Keratinocyte (primary cell): Measurements from ENCODE around the gene TRIP13. TPM values are rescaled to one million over a fixed set of nuclear protein-coding genes. Genes with fewer than 3 reads are reported as not detected.

Experiments
- DNase-seq: peaks from one replicate; pipeline ENCODE4 v3.0.0-alpha.2; 2011; ENCODE audit warnings: low read depth, missing footprints, low spot score
- FAIRE-seq: peaks from 2 replicates; lab custom pipeline; 2011; peaks lifted over from hg19 to GRCh38; lab: Jason Lieb, UNC
- H2AFZ ChIP-seq: 2 replicates; pipeline ENCODE4 v1.6.0; 2012; ENCODE audit warnings: low read length, control low read depth, inconsistent platforms; ENCODE audit not compliant: control insufficient read depth
- H3K27ac ChIP-seq: 2 replicates; pipeline ENCODE4 v1.5.1; 2011; ENCODE audit warnings: low read length; ENCODE audit not compliant: control insufficient read depth, insufficient read depth
- H3K27me3 ChIP-seq: 3 replicates; pipeline ENCODE4 v1.6.0; 2011; ENCODE audit warnings: low read length; ENCODE audit not compliant: control insufficient read depth, insufficient read depth; ENCODE audit errors: extremely low read depth
- H3K36me3 ChIP-seq, 2 experiments: 2 replicates in 1 of 2; 3 replicates in 1 of 2; pipeline ENCODE4 v1.5.1; 2011; ENCODE audit warnings: low read length in 2 of 2, mild to moderate bottlenecking in 1 of 2; ENCODE audit not compliant: control insufficient read depth in 2 of 2, insufficient read depth in 2 of 2; ENCODE audit errors: extremely low read depth in 1 of 2
- H3K4me1 ChIP-seq: 3 replicates; pipeline ENCODE4 v1.5.1; 2011; ENCODE audit warnings: low read length; ENCODE audit not compliant: control insufficient read depth, insufficient read depth; ENCODE audit errors: extremely low read depth
- H3K4me2 ChIP-seq: 3 replicates; pipeline ENCODE4 v1.6.0; 2011; ENCODE audit warnings: low read depth, low read length; ENCODE audit not compliant: control insufficient read depth, insufficient read depth; ENCODE audit errors: extremely low read depth
- H3K4me3 ChIP-seq, 3 experiments: fragments of 200-600 bp in 1 of 3; sonication (generic) in 1 of 3; 2 replicates in 2 of 3; 3 replicates in 1 of 3; pipeline ENCODE4 v1.5.1; 2011 to 2016; ENCODE audit warnings: low read length in 3 of 3, mild to moderate bottlenecking in 3 of 3, control low read depth in 2 of 3, inconsistent platforms in 1 of 3, low read depth in 1 of 3, mixed read lengths in 1 of 3, mixed run types in 1 of 3, moderate library complexity in 1 of 3; ENCODE audit not compliant: control insufficient read depth in 2 of 3, insufficient read depth in 2 of 3; ENCODE audit errors: extremely low read depth in 1 of 3
- H3K79me2 ChIP-seq: 2 replicates; pipeline ENCODE4 v1.6.0; 2012; ENCODE audit warnings: low read length; ENCODE audit not compliant: control insufficient read depth, insufficient read depth
- H3K9ac ChIP-seq: 3 replicates; pipeline ENCODE4 v1.6.0; 2011; ENCODE audit warnings: low read length; ENCODE audit not compliant: control insufficient read depth, insufficient read depth; ENCODE audit errors: extremely low read depth
- H3K9me1 ChIP-seq: 3 replicates; pipeline ENCODE4 v1.6.0; 2011; ENCODE audit warnings: low read length; ENCODE audit not compliant: control insufficient read depth, insufficient read depth; ENCODE audit errors: extremely low read depth
- H3K9me3 ChIP-seq: 2 replicates; pipeline ENCODE4 v1.5.1; 2012; ENCODE audit warnings: low read depth, low read length; ENCODE audit not compliant: control insufficient read depth
- H4K20me1 ChIP-seq: 3 replicates; pipeline ENCODE4 v1.6.0; 2011; ENCODE audit warnings: low read length; ENCODE audit not compliant: control insufficient read depth, insufficient read depth; ENCODE audit errors: extremely low read depth
- EZH2 ChIP-seq: IDR thresholded peaks from one replicate; pipeline ENCODE4 v1.6.1; 2012; ENCODE audit warnings: inconsistent platforms, mild to moderate bottlenecking, low read length, moderate library complexity
- dilution Hi-C: fragments of 300-500 bp; cut with MboI; formaldehyde crosslinking; loops from one replicate; pipeline ENCODE4 v1.7.0; 2020; ENCODE audit warnings: low sequenced_read_pairs; ENCODE audit not compliant: extremely low pct_ligation_motif_present
- polyA plus RNA-seq, 5 experiments: library from polyadenylated mRNA; depleted of rRNA in 3 of 5; stranded (reverse) in 3 of 5; stranded (forward) in 1 of 5; unstranded in 1 of 5; fragments of >200 nt; gene quantifications; 1 replicate in 1 of 5; 2 replicates in 3 of 5; 3 replicates in 1 of 5; pipeline versions ENCODE4 v1.2.1 to v1.2.3, GENCODE V29; 2011 to 2012; ENCODE audit warnings: missing spikeins in 2 of 5, low read depth in 1 of 5, low replicate concordance in 1 of 5
- TF ChIP-seq, protein P1 (sequence below), 3 experiments: IDR thresholded peaks in 1 of 3; conservative IDR thresholded peaks in 1 of 3; optimal IDR thresholded peaks in 1 of 3; 2 replicates in 2 of 3; 3 replicates in 1 of 3; pipeline versions ENCODE3 to v1.5.1; 2011; ENCODE audit warnings: low read length in 3 of 3, mild to moderate bottlenecking in 3 of 3, moderate library complexity in 2 of 3, control low read depth in 1 of 3, inconsistent platforms in 1 of 3; ENCODE audit not compliant: insufficient read depth in 2 of 3; ENCODE audit errors: extremely low read depth in 1 of 3

TRIP13 gene
- polyA plus RNA-seq, 1 donor (not counting 4 experiments of a cell fraction or from before 2014, with no cell fraction given) = 37.8 TPM

DNA sequence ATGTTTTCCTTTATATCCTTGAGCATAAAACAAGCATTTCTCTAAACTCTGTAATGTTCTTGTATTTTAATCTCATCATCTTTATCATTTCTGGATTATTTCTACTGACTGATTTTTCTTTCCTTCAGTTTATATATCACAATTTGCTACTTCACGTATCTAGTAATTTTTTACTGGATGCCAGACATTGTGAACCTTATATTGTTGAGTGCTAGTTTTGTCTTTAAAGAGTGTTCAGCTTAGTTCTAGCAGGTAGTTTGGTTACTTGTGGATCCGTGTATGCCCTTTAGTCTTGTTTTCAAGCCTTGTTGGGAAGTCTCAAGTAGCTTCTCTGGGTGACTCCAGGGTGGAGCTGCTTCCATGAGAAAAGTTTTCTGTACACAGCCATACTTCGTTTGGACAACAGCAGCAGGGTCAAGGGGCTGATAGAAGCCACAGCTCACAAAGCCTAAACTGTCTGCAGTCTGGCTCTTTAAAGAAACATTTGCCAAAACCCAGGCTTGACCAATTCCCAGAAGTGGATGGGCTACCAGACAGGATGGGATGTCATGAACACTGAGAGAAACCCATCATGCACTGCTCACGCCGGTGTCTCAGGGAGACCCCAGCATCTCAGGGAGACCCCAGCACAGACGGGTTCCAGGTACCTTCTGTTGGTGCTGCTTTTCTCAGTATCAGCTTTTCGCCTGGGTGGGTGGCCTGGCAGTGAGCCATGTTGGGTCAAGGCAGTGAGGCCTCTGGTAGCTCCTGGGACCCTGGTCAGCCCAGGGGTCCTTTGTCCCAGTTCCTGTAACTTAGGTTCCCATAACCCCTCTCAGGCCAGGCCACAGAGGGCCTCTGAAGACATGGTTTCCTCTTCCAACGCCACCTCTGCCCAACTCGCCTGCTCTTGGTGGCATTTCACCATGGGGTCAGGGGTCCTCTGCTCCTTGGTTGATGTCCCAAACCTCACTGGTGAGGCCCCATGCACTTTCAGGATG is 29.1 kb downstream of the TRIP13 start:
- H3K9me3 ChIP-seq = no peaks in the 10 kb centered on the region
- no peak overlapping the region for H3K9ac ChIP-seq
- H3K36me3 ChIP-seq = peaks cover 0 to 5% of the 10 kb centered on the region in 2 experiments
- H3K9me1 ChIP-seq = no peaks in the 10 kb centered on the region
- H3K27ac ChIP-seq = no peak overlapping the region
- no peak overlapping the region for H3K4me3 ChIP-seq
- H3K79me2 ChIP-seq = no peaks in the 10 kb centered on the region
- FAIRE-seq (no peak), DNase-seq (no peak)
- H3K4me1 ChIP-seq = no peaks in the 10 kb centered on the region
- H3K4me2 ChIP-seq = no peak overlapping the region
- H2AFZ ChIP-seq = no peak overlapping the region
- dilution Hi-C loops = no loop called here
- H4K20me1 ChIP-seq = no peaks in the 10 kb centered on the region
- TF ChIP-seq EZH2 = no peak
- TF ChIP-seq, protein P1, sequence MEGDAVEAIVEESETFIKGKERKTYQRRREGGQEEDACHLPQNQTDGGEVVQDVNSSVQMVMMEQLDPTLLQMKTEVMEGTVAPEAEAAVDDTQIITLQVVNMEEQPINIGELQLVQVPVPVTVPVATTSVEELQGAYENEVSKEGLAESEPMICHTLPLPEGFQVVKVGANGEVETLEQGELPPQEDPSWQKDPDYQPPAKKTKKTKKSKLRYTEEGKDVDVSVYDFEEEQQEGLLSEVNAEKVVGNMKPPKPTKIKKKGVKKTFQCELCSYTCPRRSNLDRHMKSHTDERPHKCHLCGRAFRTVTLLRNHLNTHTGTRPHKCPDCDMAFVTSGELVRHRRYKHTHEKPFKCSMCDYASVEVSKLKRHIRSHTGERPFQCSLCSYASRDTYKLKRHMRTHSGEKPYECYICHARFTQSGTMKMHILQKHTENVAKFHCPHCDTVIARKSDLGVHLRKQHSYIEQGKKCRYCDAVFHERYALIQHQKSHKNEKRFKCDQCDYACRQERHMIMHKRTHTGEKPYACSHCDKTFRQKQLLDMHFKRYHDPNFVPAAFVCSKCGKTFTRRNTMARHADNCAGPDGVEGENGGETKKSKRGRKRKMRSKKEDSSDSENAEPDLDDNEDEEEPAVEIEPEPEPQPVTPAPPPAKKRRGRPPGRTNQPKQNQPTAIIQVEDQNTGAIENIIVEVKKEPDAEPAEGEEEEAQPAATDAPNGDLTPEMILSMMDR (optimal IDR thresholded peaks at IDR 0.05 in 1 of 3, IDR thresholded peaks at IDR 0.05 in 1 of 3, conservative IDR thresholded peaks at IDR 0.05 in 1 of 3; ENCODE audit: extremely low read depth in 1 of 3, insufficient read depth in 2 of 3, low read length in 3 of 3) = no peak
- peaks cover 9% of the 10 kb centered on the region for H3K27me3 ChIP-seq

DNA sequence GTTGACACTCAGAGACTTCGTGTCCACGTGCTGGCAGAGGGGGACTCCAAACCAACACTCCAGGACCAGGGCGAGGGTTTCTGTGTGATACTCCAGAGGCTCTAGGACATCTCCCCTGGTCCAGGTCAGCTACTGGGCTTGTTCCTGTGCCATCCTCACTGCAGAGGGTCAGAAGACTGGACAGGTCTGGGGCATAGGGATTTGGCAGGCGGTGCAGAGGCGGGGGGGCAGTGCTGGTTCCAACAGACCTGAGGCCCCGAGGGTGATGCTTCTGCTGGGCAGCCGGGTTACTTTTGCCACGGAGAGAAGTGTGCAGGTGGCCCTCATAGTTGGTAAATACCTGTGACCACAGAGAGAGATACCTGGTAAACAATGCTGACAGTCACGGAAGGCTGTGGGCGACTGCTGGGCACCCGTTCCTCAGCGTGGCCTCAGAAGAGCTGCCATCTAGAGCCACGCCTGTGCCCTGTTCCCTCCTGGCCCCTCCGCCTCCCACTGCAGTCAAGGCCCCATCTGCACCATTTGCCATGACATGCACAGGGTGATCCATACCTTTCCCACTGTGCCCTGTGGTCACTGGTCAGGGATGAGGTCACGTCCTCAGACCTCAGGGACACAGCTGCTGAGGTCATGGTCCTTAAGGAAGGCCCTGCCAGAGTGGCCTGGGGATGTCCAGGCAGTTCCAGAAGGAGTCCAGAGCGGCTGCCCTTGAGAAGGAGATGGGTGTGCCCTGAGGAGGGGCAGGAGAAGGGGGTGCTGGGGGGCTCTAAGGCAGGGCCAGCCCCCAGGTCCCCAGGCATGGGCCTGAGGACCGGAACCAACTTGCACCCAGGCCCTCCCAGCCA is 30.0 kb downstream of the TRIP13 start:
- H3K36me3 ChIP-seq = peaks cover 0 to 5% of the 10 kb centered on the region in 2 experiments

More for the DNA sequence above, 30.0 kb downstream of the TRIP13 start:
- Histone ChIP-seq H2AFZ (no peak overlapping the region), H3K9me1 (no peaks in the 10 kb centered on the region), H3K27me3 (peaks cover 17% of the 10 kb centered on the region), H3K79me2 (no peaks in the 10 kb centered on the region), H3K27ac (no peak overlapping the region), H4K20me1 (no peaks in the 10 kb centered on the region), H3K4me2 (no peak overlapping the region), H3K4me3 (no peak overlapping the region), H3K4me1 (no peaks in the 10 kb centered on the region), H3K9me3 (no peaks in the 10 kb centered on the region), H3K9ac (no peak overlapping the region)
- dilution Hi-C loops = no loop called here
- FAIRE-seq = no peak
- DNase-seq = no peak
- TF ChIP-seq, protein P1 (optimal IDR thresholded peaks at IDR 0.05 in 1 of 3, IDR thresholded peaks at IDR 0.05 in 1 of 3, conservative IDR thresholded peaks at IDR 0.05 in 1 of 3; ENCODE audit: extremely low read depth in 1 of 3, insufficient read depth in 2 of 3, low read length in 3 of 3) = no peak
- TF ChIP-seq EZH2 = no peak
